Naive thymus-derived CD4-positive, alpha-beta T cell (primary cell): ENCODE results near the gene TENT4B. TPM values are rescaled to one million over a fixed set of nuclear protein-coding genes. Genes with fewer than 3 reads are reported as not detected.

Experiments
- ATAC-seq: fragments of 150-1000 bp; cut with Tn5 transposase; 2 replicates; pipeline ENCODE4 v1.10.0; 2021; ENCODE audit warnings: mild to moderate bottlenecking, moderate library complexity
- CTCF ChIA-PET: fragments of 350-600 bp; sonication (Branson Sonifier 250); formaldehyde crosslinking; loops from one replicate; lab custom pipeline; 2021; ENCODE audit warnings: antibody characterized with exemption; lab: Charles Lee
- POLR2A ChIA-PET: fragments of 350-600 bp; sonication (Branson Sonifier 250); formaldehyde crosslinking; loops from one replicate; lab custom pipeline; 2021; ENCODE audit warnings: antibody characterized with exemption, inconsistent platforms; lab: Charles Lee
- DNase-seq, 9 donors: peaks; one replicate each; pipeline versions ENCODE4 v3.0.0 to v3.0.0-alpha.2; 2020 to 2022; ENCODE audit warnings: mixed read lengths in 1 of 9
- H3K27ac ChIP-seq: one replicate; pipeline ENCODE4 v1.7.0; 2013; ENCODE audit warnings: mild to moderate bottlenecking, low read depth, low read length, moderate library complexity
- H3K27me3 ChIP-seq, 2 donors: one replicate each; pipeline ENCODE4 v1.7.0; 2013; ENCODE audit warnings: low read length in 2 of 2, mild to moderate bottlenecking in 2 of 2, moderate library complexity in 2 of 2; ENCODE audit not compliant: control insufficient read depth in 2 of 2, insufficient read depth in 2 of 2
- H3K36me3 ChIP-seq, 3 experiments: 1 replicate in 2 of 3; 2 replicates in 1 of 3; pipeline ENCODE4 v1.7.0; 2013; ENCODE audit warnings: low read length in 3 of 3, mild to moderate bottlenecking in 3 of 3, moderate library complexity in 1 of 3; ENCODE audit not compliant: insufficient read depth in 3 of 3, control insufficient read depth in 2 of 3
- H3K4me1 ChIP-seq, 2 donors: one replicate each; pipeline ENCODE4 v1.7.0; 2013; ENCODE audit warnings: low read length in 2 of 2, mild to moderate bottlenecking in 2 of 2, moderate library complexity in 1 of 2; ENCODE audit not compliant: control insufficient read depth in 2 of 2, insufficient read depth in 2 of 2
- H3K4me3 ChIP-seq: 2 replicates; pipeline ENCODE4 v1.7.0; 2013; ENCODE audit warnings: mild to moderate bottlenecking, low read length
- H3K9me3 ChIP-seq, 3 experiments: 1 replicate in 2 of 3; 2 replicates in 1 of 3; pipeline ENCODE4 v1.7.0; 2013; ENCODE audit warnings: low read length in 3 of 3; ENCODE audit not compliant: control insufficient read depth in 2 of 3
- H3K27ac Mint-ChIP-seq, 9 donors: one replicate each; pipeline ENCODE4 v1.8.0; 2020 to 2022; ENCODE audit warnings: mixed read lengths in 9 of 9, mild to moderate bottlenecking in 8 of 9, moderate library complexity in 5 of 9, inconsistent platforms in 2 of 9
- H3K27me3 Mint-ChIP-seq, 5 donors: one replicate each; pipeline ENCODE4 v1.8.0; 2021 to 2022; ENCODE audit warnings: mixed read lengths in 5 of 5, mild to moderate bottlenecking in 1 of 5
- H3K36me3 Mint-ChIP-seq, 5 donors: one replicate each; pipeline ENCODE4 v1.8.0; 2020 to 2022; ENCODE audit warnings: mixed read lengths in 5 of 5, mild to moderate bottlenecking in 3 of 5, inconsistent platforms in 1 of 5
- H3K4me1 Mint-ChIP-seq, 7 donors: one replicate each; pipeline ENCODE4 v1.8.0; 2020 to 2022; ENCODE audit warnings: mixed read lengths in 7 of 7, mild to moderate bottlenecking in 3 of 7, inconsistent platforms in 1 of 7
- H3K4me3 Mint-ChIP-seq, 10 donors: one replicate each; pipeline ENCODE4 v1.8.0; 2020 to 2022; ENCODE audit warnings: mild to moderate bottlenecking in 10 of 10, mixed read lengths in 10 of 10, moderate library complexity in 6 of 10, inconsistent platforms in 2 of 10
- H3K9me3 Mint-ChIP-seq, 11 donors: one replicate each; pipeline ENCODE4 v1.8.0; 2020 to 2022; ENCODE audit warnings: mixed read lengths in 11 of 11, mild to moderate bottlenecking in 4 of 11, inconsistent platforms in 1 of 11, moderate library complexity in 1 of 11
- intact Hi-C, 2 donors: fragments of 100-400 bp; cut with micrococcal nuclease; formaldehyde crosslinking; loops; one replicate each; pipeline ENCODE4 v1.15.1; 2023
- polyA plus RNA-seq, 2 donors: library from polyadenylated mRNA; unstranded; fragments of 300-500 nt; fragmentation: Illumina TruSeq; gene quantifications; one replicate each; pipeline ENCODE4 v1.2.3, GENCODE V29; 2021
- total RNA-seq, 6 experiments: library from RNA in 5 of 6; stranded (reverse) in 5 of 6; gene quantifications; 1 replicate in 5 of 6; 2 replicates in 1 of 6; pipeline ENCODE4 v1.2.3 and lab custom pipeline; 2021 to 2026

Gene TENT4B
- total and polyA plus RNA-seq, 7 experiments from 2014 or later: 5.0 to 25.9 (median 22.5) TPM

- ATAC-seq (no peak), DNase-seq (peak in 1 of 9 donors; percentile 17)
- Mint-ChIP-seq H3K27ac (peak overlapping the region in 2 of 9 donors; percentile 31 to 67), H3K27me3 (peaks cover 0 to 40% (median 0%) of the 10 kb centered on the region in 5 donors), H3K4me3 (peak overlapping the region in 1 of 10 donors; percentile 45), H3K36me3 (peaks cover 0 to 4% (median 0%) of the 10 kb centered on the region in 5 donors), H3K9me3 (peaks cover 0 to 3% (median 0%) of the 10 kb centered on the region in 11 donors), H3K4me1 (peaks cover 21 to 40% (median 26%) of the 10 kb centered on the region in 7 donors)
- Histone ChIP-seq H3K9me3 (no peaks in the 10 kb centered on the region), H3K27me3 (no peaks in the 10 kb centered on the region), H3K4me1 (peaks cover 6 to 17% of the 10 kb centered on the region in 2 donors), H3K27ac (no peak overlapping the region), H3K36me3 (no peaks in the 10 kb centered on the region), H3K4me3 (no peak overlapping the region)
- ChIA-PET POLR2A (interaction anchor here (19.1 kb wide), 1 partner anchor 19 kb away, joined by 257 read pairs; no protein-coding TSS in a partner anchor), CTCF (interaction anchor here (1.2 to 2.0 kb wide), 2 partner anchors 9 to 66 kb away, joined by 5 to 7 read pairs; no protein-coding TSS in a partner anchor)
- intact Hi-C loops: no loop called here
These were observed 107.4 kb downstream of the TENT4B start for GRCh38 chr16:50260206-50261159.

- ChIA-PET POLR2A (interaction anchor here (19.1 kb wide), 1 partner anchor 18 kb away, joined by 257 read pairs; no protein-coding TSS in a partner anchor), CTCF (interaction anchor here (0.9 to 2.0 kb wide), 2 partner anchors 13 to 66 kb away, joined by 3 to 7 read pairs; no protein-coding TSS in a partner anchor)
- Histone ChIP-seq H3K27me3 (no peaks in the 10 kb centered on the region), H3K4me1 (peaks cover 13 to 24% of the 10 kb centered on the region in 2 donors), H3K9me3 (no peaks in the 10 kb centered on the region), H3K4me3 (no peak overlapping the region), H3K36me3 (no peaks in the 10 kb centered on the region), H3K27ac (no peak overlapping the region)
- H3K4me1 Mint-ChIP-seq: peaks cover 29 to 48% (median 34%) of the 10 kb centered on the region in 7 donors
- DNase-seq (no peak), ATAC-seq (no peak)
- peak overlapping the region in 1 of 9 donors; percentile 86 for H3K27ac Mint-ChIP-seq
- intact Hi-C loops: no loop called here
- H3K27me3 Mint-ChIP-seq: peaks cover 0 to 33% (median 0%) of the 10 kb centered on the region in 5 donors
- H3K4me3 Mint-ChIP-seq: no peak overlapping the region
- H3K36me3 Mint-ChIP-seq: peaks cover 0 to 4% (median 0%) of the 10 kb centered on the region in 5 donors
- peaks cover 0 to 3% (median 0%) of the 10 kb centered on the region in 11 donors for H3K9me3 Mint-ChIP-seq
These were observed 108.1 kb downstream of the TENT4B start for GRCh38 chr16:50261160-50261706.

GRCh38 chr16:50261707-50262235 is 108.7 kb downstream of the TENT4B start:
- ChIA-PET POLR2A (interaction anchor here (0.7 to 19.1 kb wide), 2 partner anchors 18 to 75 kb away, joined by 4 to 257 read pairs; no protein-coding TSS in a partner anchor), CTCF (interaction anchor here (0.7 to 1.2 kb wide), 3 partner anchors 13 to 485 kb away, joined by 3 to 5 read pairs (median 3); no protein-coding TSS in a partner anchor)
- Mint-ChIP-seq H3K27me3 (peaks cover 0 to 28% (median 0%) of the 10 kb centered on the region in 5 donors), H3K9me3 (peaks cover 0 to 3% (median 0%) of the 10 kb centered on the region in 11 donors), H3K27ac (no peak overlapping the region), H3K36me3 (peaks cover 0 to 6% (median 0%) of the 10 kb centered on the region in 5 donors), H3K4me3 (no peak overlapping the region), H3K4me1 (peaks cover 29 to 49% (median 34%) of the 10 kb centered on the region in 7 donors)
- no peaks in the 10 kb centered on the region for H3K9me3 ChIP-seq
- DNase-seq (no peak), ATAC-seq (no peak)
- H3K4me1 ChIP-seq: peaks cover 13 to 24% of the 10 kb centered on the region in 2 donors
- intact Hi-C loops: no loop called here
- H3K36me3 ChIP-seq: no peaks in the 10 kb centered on the region
- H3K27me3 ChIP-seq: no peaks in the 10 kb centered on the region
- H3K4me3 ChIP-seq: no peak overlapping the region
- H3K27ac ChIP-seq: no peak overlapping the region

- H3K9me3 ChIP-seq: no peaks in the 10 kb centered on the region
- DNase-seq (no peak), ATAC-seq (no peak)
- H3K27me3 ChIP-seq: no peaks in the 10 kb centered on the region
- ChIA-PET POLR2A (interaction anchor here (0.6 to 19.1 kb wide), 2 partner anchors 16 to 251 kb away, joined by 3 to 257 read pairs; no protein-coding TSS in a partner anchor), CTCF (interaction anchor here (0.6 to 4.6 kb wide), 6 partner anchors 17 to 525 kb away, joined by 3 to 36 read pairs (median 4); no protein-coding TSS in a partner anchor)
- Mint-ChIP-seq H3K9me3 (peaks cover 0 to 3% (median 0%) of the 10 kb centered on the region in 11 donors), H3K4me1 (peaks cover 35 to 60% (median 41%) of the 10 kb centered on the region in 7 donors), H3K27ac (peak overlapping the region in 3 of 9 donors; percentile 28 to 93 (median 69)), H3K4me3 (peak overlapping the region in 2 of 10 donors; percentile 21 to 38), H3K27me3 (peaks cover 0 to 22% (median 0%) of the 10 kb centered on the region in 5 donors), H3K36me3 (peaks cover 0 to 13% (median under 1%) of the 10 kb centered on the region in 5 donors)
- H3K36me3 ChIP-seq: no peaks in the 10 kb centered on the region
- H3K27ac ChIP-seq: no peak overlapping the region
- intact Hi-C loops: no loop called here
- no peak overlapping the region for H3K4me3 ChIP-seq
- H3K4me1 ChIP-seq: peaks cover 16 to 26% of the 10 kb centered on the region in 2 donors
These were observed 110.2 kb downstream of the TENT4B start for GRCh38 chr16:50263060-50263909.

GRCh38 chr16:50263940-50264929 is 111.1 kb downstream of the TENT4B start:
- DNase-seq: no peak
- Mint-ChIP-seq H3K4me3 (peak overlapping the region in 3 of 10 donors; percentile 0 to 98 (median 21)), H3K36me3 (peaks cover 0 to 16% (median 3%) of the 10 kb centered on the region in 5 donors), H3K27me3 (peaks cover 0 to 14% (median 0%) of the 10 kb centered on the region in 5 donors), H3K4me1 (peaks cover 40 to 63% (median 47%) of the 10 kb centered on the region in 7 donors), H3K27ac (peak overlapping the region in 4 of 9 donors; percentile 8 to 99 (median 81)), H3K9me3 (peaks cover 0 to 3% (median 0%) of the 10 kb centered on the region in 11 donors)
- no peak overlapping the region for H3K4me3 ChIP-seq
- ATAC-seq: no peak
- POLR2A ChIA-PET: interaction anchor here (0.6 to 19.1 kb wide), 3 partner anchors 15 to 250 kb away, joined by 3 to 257 read pairs (median 5); no protein-coding TSS in a partner anchor
- H3K4me1 ChIP-seq: peaks cover 23 to 33% of the 10 kb centered on the region in 2 donors
- CTCF ChIA-PET: interaction anchor here (0.8 to 4.6 kb wide), 8 partner anchors 8 to 542 kb away, joined by 3 to 36 read pairs (median 4); no protein-coding TSS in a partner anchor
- no peaks in the 10 kb centered on the region for H3K27me3 ChIP-seq
- no peaks in the 10 kb centered on the region for H3K9me3 ChIP-seq
- H3K36me3 ChIP-seq: no peaks in the 10 kb centered on the region
- intact Hi-C loops: no loop called here
- H3K27ac ChIP-seq: no peak overlapping the region
